ENCODE data around the gene TAF1B. TPM values are rescaled to one million over a fixed set of nuclear protein-coding genes. Genes with fewer than 3 reads are reported as not detected.
A peak's percentile ranks its signal among the peaks of the same experiment; 100 is the strongest.

TAF1B gene
- total RNA-seq, 4 donors from 2014 or later = 6.7 to 19.3 (median 14.9) TPM

DNA sequence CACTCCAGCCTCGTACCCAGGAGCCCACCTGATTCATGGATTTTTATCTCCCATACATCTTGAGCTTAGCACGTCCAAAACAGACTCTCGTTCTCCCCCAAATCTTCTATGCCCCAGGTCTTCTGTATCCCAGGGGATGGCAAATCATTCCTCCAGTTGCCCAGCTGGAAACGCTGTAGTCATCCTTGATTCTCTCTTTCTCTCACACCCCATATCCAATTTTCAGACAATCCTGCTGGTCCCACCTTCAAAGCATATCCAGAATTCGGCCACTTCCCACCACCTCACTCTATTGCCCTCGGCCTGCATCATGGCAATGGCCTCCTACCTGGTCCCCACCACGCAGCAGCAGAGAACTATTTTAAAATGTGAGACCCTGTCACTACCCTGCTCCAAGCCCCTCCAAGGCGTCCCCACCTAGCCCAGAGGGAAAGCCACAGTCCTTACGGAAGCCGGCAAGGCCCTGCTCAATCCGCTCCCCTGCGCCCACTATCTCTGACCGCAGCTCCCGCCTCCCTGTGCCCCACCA, 106.8 kb downstream of the TAF1B start:
- Histone ChIP-seq H3K4me1 (peaks cover 0 to 41% (median 4%) of the 10 kb centered on the region in 3 donors), H3K4me3 (peak overlapping the region; percentile 59 to 94 (median 76)), H3K9me3 (no peaks in the 10 kb centered on the region), H3K27ac (peak overlapping the region; percentile 77 to 94 (median 92)), H3K27me3 (peaks cover 0 to 19% (median 0%) of the 10 kb centered on the region in 4 donors), H3K36me3 (peaks cover 0 to 4% (median 0%) of the 10 kb centered on the region in 3 donors)
- DNase-seq = no peak
- intact Hi-C loops (cut with DNase I) = no loop called here
- TF ChIP-seq, protein P1, sequence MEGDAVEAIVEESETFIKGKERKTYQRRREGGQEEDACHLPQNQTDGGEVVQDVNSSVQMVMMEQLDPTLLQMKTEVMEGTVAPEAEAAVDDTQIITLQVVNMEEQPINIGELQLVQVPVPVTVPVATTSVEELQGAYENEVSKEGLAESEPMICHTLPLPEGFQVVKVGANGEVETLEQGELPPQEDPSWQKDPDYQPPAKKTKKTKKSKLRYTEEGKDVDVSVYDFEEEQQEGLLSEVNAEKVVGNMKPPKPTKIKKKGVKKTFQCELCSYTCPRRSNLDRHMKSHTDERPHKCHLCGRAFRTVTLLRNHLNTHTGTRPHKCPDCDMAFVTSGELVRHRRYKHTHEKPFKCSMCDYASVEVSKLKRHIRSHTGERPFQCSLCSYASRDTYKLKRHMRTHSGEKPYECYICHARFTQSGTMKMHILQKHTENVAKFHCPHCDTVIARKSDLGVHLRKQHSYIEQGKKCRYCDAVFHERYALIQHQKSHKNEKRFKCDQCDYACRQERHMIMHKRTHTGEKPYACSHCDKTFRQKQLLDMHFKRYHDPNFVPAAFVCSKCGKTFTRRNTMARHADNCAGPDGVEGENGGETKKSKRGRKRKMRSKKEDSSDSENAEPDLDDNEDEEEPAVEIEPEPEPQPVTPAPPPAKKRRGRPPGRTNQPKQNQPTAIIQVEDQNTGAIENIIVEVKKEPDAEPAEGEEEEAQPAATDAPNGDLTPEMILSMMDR (IDR thresholded peaks at IDR 0.05) = no peak
- no peak for TF ChIP-seq POLR2A (IDR thresholded peaks at IDR 0.05)
- WGBS, 2 donors = 91 to 92% methylated on average over 13 to 14 of the region's 14 CpGs

GRCh38 chr2:9950521-9951271, 107.4 kb downstream of the TAF1B start:
- H3K27me3 ChIP-seq = peaks cover 0 to 19% (median 0%) of the 10 kb centered on the region in 4 donors

GRCh38 chr2:9951272-9951521, 107.9 kb downstream of the TAF1B start:
- H3K4me3 ChIP-seq = peak overlapping the region; percentile 59 to 94 (median 76)
- intact Hi-C loops (cut with DNase I) = no loop called here
- H3K9me3 ChIP-seq = no peaks in the 10 kb centered on the region
- DNase-seq = no peak
- H3K4me1 ChIP-seq = peaks cover 0 to 40% (median 4%) of the 10 kb centered on the region in 3 donors
- H3K36me3 ChIP-seq = peaks cover 0 to 10% (median 0%) of the 10 kb centered on the region in 3 donors
- peak overlapping the region; percentile 77 to 94 (median 92) for H3K27ac ChIP-seq
- H3K27me3 ChIP-seq = peaks cover 0 to 15% (median 0%) of the 10 kb centered on the region in 4 donors
- no CpG with 5 or more reads among the region's 47 CpGs for WGBS, 2 donors
- no peak for TF ChIP-seq POLR2A (IDR thresholded peaks at IDR 0.05)
- TF ChIP-seq, protein P1 (IDR thresholded peaks at IDR 0.05) = no peak

More at GRCh38 chr2:9950521-9951271, 107.4 kb downstream of the TAF1B start:
- TF ChIP-seq, protein P1 (IDR thresholded peaks at IDR 0.05) = peak in 2 of 6 experiments; percentile 5 to 38
- TF ChIP-seq POLR2A (IDR thresholded peaks at IDR 0.05) = peak in 1 of 4 donors; percentile 8
- Histone ChIP-seq H3K27ac (peak overlapping the region; percentile 77 to 94 (median 92)), H3K36me3 (peaks cover 0 to 9% (median 0%) of the 10 kb centered on the region in 3 donors), H3K4me1 (peaks cover 0 to 40% (median 4%) of the 10 kb centered on the region in 3 donors), H3K9me3 (no peaks in the 10 kb centered on the region), H3K4me3 (peak overlapping the region; percentile 59 to 94 (median 76))
- intact Hi-C loops (cut with DNase I) = no loop called here
- DNase-seq = no peak
- WGBS, 2 donors = 50 to 56% methylated on average over 5 to 7 of the region's 76 CpGs

- peak; percentile 45 for DNase-seq
- intact Hi-C loops (cut with DNase I) = no loop called here
- 0% methylated on average over 2 of the region's 111 CpGs; no CpG with 5 or more reads in 1 of the 2 donors for WGBS, 2 donors
- H3K4me3 ChIP-seq = peak within 1 kb of the TSS; percentile 59 to 94 (median 76)
- no peaks in the 10 kb centered on the region for H3K9me3 ChIP-seq
- peaks cover 0 to 15% (median 0%) of the 10 kb centered on the region in 3 donors for H3K36me3 ChIP-seq
- H3K27ac ChIP-seq = peak within 1 kb of the TSS; percentile 77 to 94 (median 92)
- TF ChIP-seq, protein P1 (IDR thresholded peaks at IDR 0.05) = no peak
- TF ChIP-seq POLR2A (IDR thresholded peaks at IDR 0.05) = peak in 1 of 4 donors; percentile 72
- H3K27me3 ChIP-seq = peaks cover 0 to 11% (median 0%) of the 10 kb centered on the region in 4 donors
- peaks cover 0 to 40% (median 4%) of the 10 kb centered on the region in 3 donors for H3K4me1 ChIP-seq
Observed at GRCh38 chr2:9951522-9952285, 108.4 kb downstream of the TAF1B start, which contains the start of gene GRHL1. TSS of gene GRHL1 (plus strand) at chr2:9951693. CDS start at chr2:9951834, 141 bp downstream.

All from esophagus squamous epithelium (tissue), 5 donors.